ENCODE results near the gene VAMP1.

VAMP1 gene

GRCh38 chr12:6425590-6426531 is 44.6 kb downstream of the VAMP1 start:
- ATAC-seq, result no peak

GRCh38 chr12:6424866-6425265 is 45.6 kb downstream of the VAMP1 start:
- DNase-seq (peak; percentile 29), ATAC-seq (no peak)

More at GRCh38 chr12:6425590-6426531, 44.6 kb downstream of the VAMP1 start:
- peak; percentile 60 for DNase-seq

- no peak for ATAC-seq
- peak; percentile 19 for DNase-seq
Observed at GRCh38 chr12:6424008-6424347, 46.5 kb downstream of the VAMP1 start.

- peak; percentile 55 for ATAC-seq
- DNase-seq, result peak; percentile 76
Observed at GRCh38 chr12:6423267-6424007, 47.0 kb downstream of the VAMP1 start.

GRCh38 chr12:6420364-6420763 is 50.1 kb downstream of the VAMP1 start:
- no peak for DNase-seq

GRCh38 chr12:6418796-6419195 is 51.7 kb downstream of the VAMP1 start:
- ATAC-seq (no peak), DNase-seq (no peak)

More at GRCh38 chr12:6420364-6420763, 50.1 kb downstream of the VAMP1 start:
- no peak for ATAC-seq

- ATAC-seq (peak; percentile 61), DNase-seq (no peak)
Observed at GRCh38 chr12:6416596-6416995, 53.9 kb downstream of the VAMP1 start.

Measured in stimulated activated naive CD8-positive, alpha-beta T cell treated with anti-CD3 and anti-CD28 coated beads, Interleukin-15, Interleukin-2, amounts not matched to agents 100 U/mL and 50 U/mL, for 24 hours (primary cell).